Fibroblast of pulmonary artery (primary cell): ENCODE measurements around the gene TMEM114.

Experiments used
- DNase-seq: peaks from one replicate; pipeline ENCODE4 v3.0.0-alpha.2; 2010; ENCODE audit warnings: low read depth
- H3K4me3 ChIP-seq: replicated peaks from 2 replicates; pipeline ENCODE4 v1.5.1; 2011; ENCODE audit warnings: low read depth, mild to moderate bottlenecking, control low read depth, low read length, moderate library complexity
- TF ChIP-seq, protein P1 (sequence below): IDR thresholded peaks from 2 replicates; pipeline ENCODE4 v1.5.1; 2011; ENCODE audit warnings: mild to moderate bottlenecking, control low read depth, low read length, inconsistent platforms; ENCODE audit errors: missing control alignments

Gene TMEM114

DNA sequence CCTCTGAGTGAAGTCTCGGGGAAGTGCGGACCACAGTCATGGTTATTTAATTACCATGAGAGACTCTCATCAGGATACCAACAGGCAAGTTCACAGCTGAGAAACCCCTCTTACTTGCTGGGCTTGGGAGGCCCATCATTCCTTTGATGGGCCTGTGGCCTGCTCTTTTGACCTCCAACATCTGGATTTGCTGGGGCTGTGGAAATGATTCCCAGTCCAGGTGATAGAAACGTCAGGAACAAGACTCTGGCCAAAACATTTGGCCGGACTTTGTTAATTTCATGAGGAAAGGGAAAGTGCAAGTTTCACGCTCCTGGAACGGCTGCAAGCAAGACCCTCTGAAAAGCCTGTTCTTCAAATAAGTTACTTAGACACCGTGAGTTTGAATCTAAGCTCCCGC lies 42.5 kb downstream of the TMEM114 start:
- no peak overlapping the region for H3K4me3 ChIP-seq
- TF ChIP-seq, protein P1, sequence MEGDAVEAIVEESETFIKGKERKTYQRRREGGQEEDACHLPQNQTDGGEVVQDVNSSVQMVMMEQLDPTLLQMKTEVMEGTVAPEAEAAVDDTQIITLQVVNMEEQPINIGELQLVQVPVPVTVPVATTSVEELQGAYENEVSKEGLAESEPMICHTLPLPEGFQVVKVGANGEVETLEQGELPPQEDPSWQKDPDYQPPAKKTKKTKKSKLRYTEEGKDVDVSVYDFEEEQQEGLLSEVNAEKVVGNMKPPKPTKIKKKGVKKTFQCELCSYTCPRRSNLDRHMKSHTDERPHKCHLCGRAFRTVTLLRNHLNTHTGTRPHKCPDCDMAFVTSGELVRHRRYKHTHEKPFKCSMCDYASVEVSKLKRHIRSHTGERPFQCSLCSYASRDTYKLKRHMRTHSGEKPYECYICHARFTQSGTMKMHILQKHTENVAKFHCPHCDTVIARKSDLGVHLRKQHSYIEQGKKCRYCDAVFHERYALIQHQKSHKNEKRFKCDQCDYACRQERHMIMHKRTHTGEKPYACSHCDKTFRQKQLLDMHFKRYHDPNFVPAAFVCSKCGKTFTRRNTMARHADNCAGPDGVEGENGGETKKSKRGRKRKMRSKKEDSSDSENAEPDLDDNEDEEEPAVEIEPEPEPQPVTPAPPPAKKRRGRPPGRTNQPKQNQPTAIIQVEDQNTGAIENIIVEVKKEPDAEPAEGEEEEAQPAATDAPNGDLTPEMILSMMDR: no peak

DNA sequence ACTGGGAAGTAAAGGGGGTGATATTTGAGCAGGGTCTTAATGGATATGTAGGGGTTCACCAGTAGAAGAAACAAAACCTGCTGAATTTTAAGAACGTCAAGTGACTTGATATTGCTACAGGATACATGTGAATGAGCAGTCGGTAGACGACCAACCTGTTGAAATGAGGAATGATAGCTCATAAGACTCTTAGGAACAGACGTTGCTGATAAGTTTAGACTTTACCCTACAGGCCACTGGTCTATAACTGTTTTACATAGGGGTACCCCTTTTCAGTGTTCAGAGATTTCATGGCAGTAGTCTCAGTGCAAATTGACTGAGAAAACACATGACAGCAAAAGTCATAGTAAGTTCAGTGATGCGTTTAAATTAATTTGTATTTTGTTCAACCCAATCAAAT lies 45.9 kb downstream of the TMEM114 start:
- H3K4me3 ChIP-seq: no peak overlapping the region
- no peak for DNase-seq
- TF ChIP-seq, protein P1: no peak

More for the DNA sequence above, 42.5 kb downstream of the TMEM114 start:
- no peak for DNase-seq

DNA sequence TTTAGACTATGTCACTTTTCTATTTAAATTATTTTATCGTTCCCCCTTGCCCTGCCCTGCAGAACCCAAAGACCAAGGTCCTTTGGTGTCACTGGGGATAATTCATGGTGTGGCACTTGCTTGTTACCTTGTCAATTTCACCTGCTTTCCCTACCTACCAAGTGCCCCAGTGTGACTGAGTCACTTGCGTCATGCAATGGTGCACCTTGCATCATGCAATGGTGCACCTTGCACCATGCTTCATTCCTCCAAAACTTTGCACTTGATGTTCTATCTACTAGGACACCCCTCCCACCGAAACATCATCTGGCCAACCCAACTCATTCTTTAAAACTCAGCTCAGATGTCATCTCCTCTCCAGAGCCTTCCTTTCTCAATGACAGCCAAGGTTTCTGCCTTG lies 47.1 kb downstream of the TMEM114 start:
- TF ChIP-seq, protein P1: no peak
- no peak overlapping the region for H3K4me3 ChIP-seq
- DNase-seq: no peak

DNA sequence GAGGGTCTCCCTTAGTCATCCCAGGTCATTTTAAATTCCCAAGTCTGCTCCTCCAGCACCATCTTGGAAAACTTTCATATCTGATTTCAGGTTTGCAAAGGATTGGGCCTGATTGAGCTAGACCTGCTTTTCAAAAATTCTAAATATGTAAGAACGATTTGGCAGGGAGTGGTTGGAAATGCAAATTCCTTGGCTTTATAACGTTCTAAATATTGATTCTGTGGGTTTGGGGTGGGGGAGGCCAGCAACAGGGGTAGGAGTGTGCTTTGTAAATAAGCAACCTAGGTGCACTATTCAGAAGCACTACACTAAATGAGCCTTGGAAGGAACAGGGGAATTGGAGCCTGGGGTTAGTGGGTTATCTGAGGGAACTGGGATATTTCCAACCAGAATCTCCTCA lies 47.9 kb downstream of the TMEM114 start:
- no peak overlapping the region for H3K4me3 ChIP-seq
- TF ChIP-seq, protein P1: no peak
- no peak for DNase-seq

DNA sequence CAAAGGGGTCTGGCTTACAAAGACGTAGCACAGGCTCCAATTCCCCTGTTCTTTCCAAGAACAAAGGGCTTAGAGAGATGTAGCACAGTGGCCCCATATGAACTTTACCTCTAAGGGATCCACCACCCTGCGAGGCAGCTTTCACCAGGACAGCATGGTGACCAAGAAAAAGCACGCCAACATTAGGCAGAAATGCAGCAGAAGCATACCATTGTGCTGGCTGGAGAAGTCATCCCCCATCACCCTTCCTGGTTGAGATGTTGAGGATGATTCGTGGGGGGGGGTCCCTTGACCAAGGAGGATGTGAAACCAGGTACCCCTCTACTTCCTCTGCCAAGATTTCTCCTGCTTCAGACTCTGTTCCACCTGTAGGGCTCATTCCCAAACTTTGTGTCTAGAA lies 48.4 kb downstream of the TMEM114 start:
- DNase-seq: no peak
- TF ChIP-seq, protein P1: no peak
- H3K4me3 ChIP-seq: no peak overlapping the region

DNA sequence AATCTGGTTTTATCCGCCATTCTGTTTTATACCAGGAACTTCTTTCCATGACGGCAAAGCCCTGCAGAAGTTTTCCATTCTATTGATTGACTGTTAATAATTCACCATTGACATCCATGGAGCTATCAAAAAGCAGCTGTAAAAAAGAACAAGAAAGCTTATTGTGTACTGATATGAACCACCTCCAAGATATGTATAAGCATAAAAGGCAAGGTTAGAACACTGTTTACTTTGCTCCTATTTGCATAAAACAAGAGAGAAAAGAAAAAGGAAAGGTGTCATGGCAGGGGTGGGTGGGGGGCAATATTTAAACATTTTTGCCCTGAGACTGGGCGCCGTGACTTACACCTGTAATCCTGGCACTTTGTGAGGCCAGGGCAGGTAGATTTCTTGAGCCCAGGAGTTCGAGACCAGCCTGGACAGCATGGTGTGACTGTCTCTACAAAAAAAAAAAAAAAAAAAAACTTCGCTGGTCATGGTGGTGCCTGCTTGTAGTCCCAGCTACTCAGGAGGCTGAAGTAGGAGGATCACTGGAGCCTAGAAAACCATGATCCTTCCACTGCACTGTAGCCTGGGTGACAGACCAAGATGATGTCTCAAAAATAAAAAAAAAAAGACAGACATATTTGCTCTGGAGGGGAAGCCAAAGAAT lies 52.5 kb downstream of the TMEM114 start:
- TF ChIP-seq, protein P1: no peak
- DNase-seq: no peak
- H3K4me3 ChIP-seq: no peak overlapping the region

DNA sequence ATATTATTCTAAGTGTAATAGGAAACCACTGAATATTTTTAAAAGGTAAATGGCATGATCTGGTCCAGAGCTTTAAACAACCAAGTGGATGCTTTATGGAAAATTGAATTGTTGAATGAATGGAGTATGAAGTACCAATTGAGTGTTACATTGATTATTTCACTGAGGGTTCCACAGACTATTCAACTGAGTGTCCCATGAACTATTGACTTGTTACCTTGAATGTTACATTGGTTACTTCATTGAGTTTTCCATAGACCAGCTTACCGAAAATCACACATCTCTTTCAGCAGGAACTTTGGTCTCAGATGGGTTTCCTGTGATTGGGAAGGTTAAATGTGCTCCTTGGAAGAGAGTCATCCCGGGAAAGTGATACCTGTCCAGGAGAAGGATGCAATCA lies 56.8 kb downstream of the TMEM114 start:
- no peak for DNase-seq
- TF ChIP-seq, protein P1: no peak
- no peak overlapping the region for H3K4me3 ChIP-seq
